Esophagus squamous epithelium (tissue), 5 donors: ENCODE measurements around the gene ZNF333. TPM values are rescaled to one million over a fixed set of nuclear protein-coding genes. Genes with fewer than 3 reads are reported as not detected.

Experiments used
- DNase-seq: peaks from one replicate; lab custom pipeline; 2025; lab: John Stamatoyannopoulos, UW
- H3K27ac ChIP-seq, 4 donors: fragments of 200-600 bp; sonication (generic); one replicate each; pipeline ENCODE4 v1.5.1; 2016 to 2019; ENCODE audit warnings: mild to moderate bottlenecking in 1 of 4
- H3K27me3 ChIP-seq, 4 donors: fragments of 200-600 bp; sonication (generic); 1 replicate in 3 of 4; 2 replicates in 1 of 4; pipeline versions ENCODE4 v1.5.1 to v1.6.0; 2017 to 2021; ENCODE audit warnings: antibody characterized with exemption in 1 of 4
- H3K36me3 ChIP-seq, 3 donors: fragments of 200-600 bp; sonication (generic); one replicate each; pipeline ENCODE4 v1.5.1; 2016 to 2019
- H3K4me1 ChIP-seq, 3 donors: fragments of 200-600 bp; sonication (generic); one replicate each; pipeline ENCODE4 v1.5.1; 2017 to 2019
- H3K4me3 ChIP-seq, 4 donors: fragments of 200-600 bp; sonication (generic); 1 replicate in 3 of 4; 2 replicates in 1 of 4; pipeline ENCODE4 v1.5.1; 2016 to 2019; ENCODE audit warnings: mild to moderate bottlenecking in 2 of 4, moderate library complexity in 1 of 4
- H3K9me3 ChIP-seq, 3 donors: fragments of 200-600 bp; sonication (generic); one replicate each; pipeline ENCODE4 v1.5.1; 2016 to 2019
- CTCF ChIP-seq, 6 experiments: fragments of 450-650 bp in 4 of 6; fragments of 200-600 bp in 2 of 6; sonication (generic) in 2 of 6; IDR thresholded peaks; one replicate each; pipeline ENCODE4 v1.5.1; 2016 to 2019; ENCODE audit warnings: antibody characterized with exemption in 6 of 6, mild to moderate bottlenecking in 4 of 6, moderate library complexity in 4 of 6
- POLR2A ChIP-seq, 4 donors: fragments of 450-650 bp; IDR thresholded peaks; one replicate each; pipeline ENCODE4 v1.6.1; 2017; ENCODE audit warnings: antibody characterized with exemption in 4 of 4, mild to moderate bottlenecking in 4 of 4, moderate library complexity in 3 of 4
- WGBS, 2 donors: methylation state at CpG; one replicate each; pipeline ENCODE4 v1.1.5; 2018; 5-methylcytosine and 5-hydroxymethylcytosine counted together
- intact Hi-C: fragments of 100-400 bp; cut with DNase I; formaldehyde crosslinking; loops from one replicate; pipeline ENCODE4 v1.15.0; 2022
- total RNA-seq, 4 donors: library from RNA; depleted of rRNA; stranded (reverse); fragments of >200 nt; gene quantifications; one replicate each; pipeline ENCODE4 v1.1.0, GENCODE V29; 2016
- donor health status: DM: yes; HTN: yes; CAD: no.

ZNF333 gene
- total RNA-seq, 4 donors from 2014 or later: 1.1 to 20.2 (median 3.9) TPM

GRCh38 chr19:14676762-14677161 lies 13.1 kb upstream of the ZNF333 start:
- 76 to 78% methylated on average over 10 of the region's 10 CpGs for WGBS, 2 donors
- no peak for DNase-seq
- intact Hi-C loops: no loop called here
- H3K4me1 ChIP-seq: no peaks in the 10 kb centered on the region
- no peaks in the 10 kb centered on the region for H3K36me3 ChIP-seq
- H3K27me3 ChIP-seq: peaks cover 0 to 36% (median 0%) of the 10 kb centered on the region in 4 donors
- no peak overlapping the region for H3K27ac ChIP-seq
- TF ChIP-seq POLR2A (IDR thresholded peaks at IDR 0.05) (no peak), CTCF (IDR thresholded peaks at IDR 0.05) (no peak)
- H3K9me3 ChIP-seq: no peaks in the 10 kb centered on the region
- no peak overlapping the region for H3K4me3 ChIP-seq

GRCh38 chr19:14677464-14677863 lies 12.4 kb upstream of the ZNF333 start:
- no peak overlapping the region for H3K4me3 ChIP-seq
- H3K9me3 ChIP-seq: no peaks in the 10 kb centered on the region
- no peaks in the 10 kb centered on the region for H3K36me3 ChIP-seq
- TF ChIP-seq POLR2A (IDR thresholded peaks at IDR 0.05) (no peak), CTCF (IDR thresholded peaks at IDR 0.05) (no peak)
- H3K27ac ChIP-seq: no peak overlapping the region
- no peaks in the 10 kb centered on the region for H3K4me1 ChIP-seq
- intact Hi-C loops: no loop called here
- 81 to 83% methylated on average over 6 of the region's 6 CpGs for WGBS, 2 donors
- peaks cover 0 to 34% (median 0%) of the 10 kb centered on the region in 4 donors for H3K27me3 ChIP-seq
- DNase-seq: no peak

- H3K4me3 ChIP-seq: no peak overlapping the region
- H3K27ac ChIP-seq: no peak overlapping the region
- TF ChIP-seq CTCF (IDR thresholded peaks at IDR 0.05): no peak
- TF ChIP-seq POLR2A (IDR thresholded peaks at IDR 0.05): no peak
- WGBS, 2 donors: 81 to 87% methylated on average over 9 of the region's 9 CpGs
- no peaks in the 10 kb centered on the region for H3K4me1 ChIP-seq
- no peaks in the 10 kb centered on the region for H3K36me3 ChIP-seq
- DNase-seq: no peak
- H3K27me3 ChIP-seq: peaks cover 0 to 33% (median 0%) of the 10 kb centered on the region in 4 donors
- intact Hi-C loops: no loop called here
- H3K9me3 ChIP-seq: no peaks in the 10 kb centered on the region
Observed at GRCh38 chr19:14678199-14678598, 11.6 kb upstream of the ZNF333 start.

- intact Hi-C loops: no loop called here
- Histone ChIP-seq H3K9me3 (no peaks in the 10 kb centered on the region), H3K36me3 (no peaks in the 10 kb centered on the region), H3K4me3 (no peak overlapping the region), H3K27ac (no peak overlapping the region), H3K4me1 (no peaks in the 10 kb centered on the region), H3K27me3 (peaks cover 0 to 14% (median 0%) of the 10 kb centered on the region in 4 donors)
- DNase-seq: no peak
- no peak for TF ChIP-seq CTCF (IDR thresholded peaks at IDR 0.05)
- no peak for TF ChIP-seq POLR2A (IDR thresholded peaks at IDR 0.05)
- WGBS, 2 donors: 80 to 89% methylated on average over 2 of the region's 2 CpGs
Observed at GRCh38 chr19:14682084-14682483, 7.8 kb upstream of the ZNF333 start.

GRCh38 chr19:14683439-14683838 lies 6.4 kb upstream of the ZNF333 start:
- DNase-seq: no peak
- Histone ChIP-seq H3K27me3 (peaks cover 0 to 14% (median 0%) of the 10 kb centered on the region in 4 donors), H3K9me3 (no peaks in the 10 kb centered on the region), H3K36me3 (no peaks in the 10 kb centered on the region), H3K4me1 (no peaks in the 10 kb centered on the region), H3K27ac (no peak overlapping the region), H3K4me3 (no peak overlapping the region)
- TF ChIP-seq CTCF (IDR thresholded peaks at IDR 0.05) (no peak), POLR2A (IDR thresholded peaks at IDR 0.05) (no peak)
- 26 to 28% methylated on average over 3 of the region's 3 CpGs for WGBS, 2 donors
- intact Hi-C loops: no loop called here
